Measurements from ENCODE around the gene PID1. TPM values are rescaled to one million over a fixed set of nuclear protein-coding genes. Genes with fewer than 3 reads are reported as not detected.

Gene PID1
- total RNA-seq, 3 donors from 2014 or later: 13.5 to 60.3 (median 42.0) TPM

DNA sequence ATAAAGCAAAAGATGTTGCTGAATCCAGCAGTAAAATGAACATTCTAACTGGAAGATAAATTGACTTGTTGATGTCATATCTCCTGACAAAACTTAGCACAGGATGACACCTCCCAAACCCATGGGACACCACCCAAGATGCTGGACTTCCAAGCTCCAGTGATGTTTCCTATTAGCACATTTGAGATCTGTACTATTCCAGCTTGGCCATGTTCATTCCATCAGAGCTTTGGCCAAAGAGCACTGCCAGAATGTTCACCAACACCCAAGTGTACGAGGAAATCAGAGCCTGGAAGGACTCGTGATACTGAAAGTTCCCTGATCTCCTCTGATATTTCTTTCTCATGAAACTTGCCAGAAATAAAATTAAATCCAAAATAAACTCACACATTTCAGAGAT is 44.7 kb downstream of the PID1 start:
- DNase-seq (ENCODE audit: low spot score in 2 of 2): no peak
- no peaks in the 10 kb centered on the region for H3K36me3 ChIP-seq
- H3K27me3 ChIP-seq: no peaks in the 10 kb centered on the region
- peak overlapping the region in 1 of 2 donors; percentile 27 for H3K27ac ChIP-seq
- H3K9me3 ChIP-seq: no peaks in the 10 kb centered on the region
- no peaks in the 10 kb centered on the region for H3K4me1 ChIP-seq
- H3K4me3 ChIP-seq: no peak overlapping the region
- TF ChIP-seq, protein P1, sequence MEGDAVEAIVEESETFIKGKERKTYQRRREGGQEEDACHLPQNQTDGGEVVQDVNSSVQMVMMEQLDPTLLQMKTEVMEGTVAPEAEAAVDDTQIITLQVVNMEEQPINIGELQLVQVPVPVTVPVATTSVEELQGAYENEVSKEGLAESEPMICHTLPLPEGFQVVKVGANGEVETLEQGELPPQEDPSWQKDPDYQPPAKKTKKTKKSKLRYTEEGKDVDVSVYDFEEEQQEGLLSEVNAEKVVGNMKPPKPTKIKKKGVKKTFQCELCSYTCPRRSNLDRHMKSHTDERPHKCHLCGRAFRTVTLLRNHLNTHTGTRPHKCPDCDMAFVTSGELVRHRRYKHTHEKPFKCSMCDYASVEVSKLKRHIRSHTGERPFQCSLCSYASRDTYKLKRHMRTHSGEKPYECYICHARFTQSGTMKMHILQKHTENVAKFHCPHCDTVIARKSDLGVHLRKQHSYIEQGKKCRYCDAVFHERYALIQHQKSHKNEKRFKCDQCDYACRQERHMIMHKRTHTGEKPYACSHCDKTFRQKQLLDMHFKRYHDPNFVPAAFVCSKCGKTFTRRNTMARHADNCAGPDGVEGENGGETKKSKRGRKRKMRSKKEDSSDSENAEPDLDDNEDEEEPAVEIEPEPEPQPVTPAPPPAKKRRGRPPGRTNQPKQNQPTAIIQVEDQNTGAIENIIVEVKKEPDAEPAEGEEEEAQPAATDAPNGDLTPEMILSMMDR (IDR thresholded peaks at IDR 0.05): no peak
- peak in 1 of 3 donors; percentile 65 for TF ChIP-seq POLR2AphosphoS5 (IDR thresholded peaks at IDR 0.05)
- intact Hi-C loops (cut with DNase I; ENCODE audit: low total_unique reads): no loop called here

DNA sequence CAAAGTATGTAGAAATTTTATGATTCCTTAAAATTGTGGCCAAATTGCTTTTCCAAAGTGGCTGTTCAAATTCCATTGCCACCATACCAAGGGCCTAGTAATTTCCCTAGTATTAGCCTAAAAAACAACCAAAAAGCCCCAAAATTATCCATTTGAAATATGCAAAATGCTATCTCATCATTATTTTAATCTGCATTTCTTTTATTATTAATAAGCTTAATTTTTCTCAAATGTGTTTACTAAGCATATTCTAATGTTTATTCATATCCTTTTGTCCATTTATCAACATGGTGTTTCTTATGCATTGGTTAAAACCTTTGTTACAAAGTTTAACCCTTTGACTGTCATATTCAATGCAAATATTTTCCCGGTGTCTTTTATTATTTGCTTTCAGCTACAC is 48.0 kb downstream of the PID1 start:
- H3K27ac ChIP-seq: no peak overlapping the region
- no peak overlapping the region for H3K4me3 ChIP-seq
- H3K9me3 ChIP-seq: no peaks in the 10 kb centered on the region
- TF ChIP-seq, protein P1 (IDR thresholded peaks at IDR 0.05): no peak
- no peak for TF ChIP-seq POLR2A (IDR thresholded peaks at IDR 0.05)
- no peak for TF ChIP-seq POLR2AphosphoS5 (IDR thresholded peaks at IDR 0.05)
- intact Hi-C loops (cut with DNase I; ENCODE audit: low total_unique reads): no loop called here
- no peaks in the 10 kb centered on the region for H3K36me3 ChIP-seq
- no peaks in the 10 kb centered on the region for H3K4me1 ChIP-seq
- no peaks in the 10 kb centered on the region for H3K27me3 ChIP-seq
- DNase-seq (ENCODE audit: low spot score in 2 of 2): no peak

DNA sequence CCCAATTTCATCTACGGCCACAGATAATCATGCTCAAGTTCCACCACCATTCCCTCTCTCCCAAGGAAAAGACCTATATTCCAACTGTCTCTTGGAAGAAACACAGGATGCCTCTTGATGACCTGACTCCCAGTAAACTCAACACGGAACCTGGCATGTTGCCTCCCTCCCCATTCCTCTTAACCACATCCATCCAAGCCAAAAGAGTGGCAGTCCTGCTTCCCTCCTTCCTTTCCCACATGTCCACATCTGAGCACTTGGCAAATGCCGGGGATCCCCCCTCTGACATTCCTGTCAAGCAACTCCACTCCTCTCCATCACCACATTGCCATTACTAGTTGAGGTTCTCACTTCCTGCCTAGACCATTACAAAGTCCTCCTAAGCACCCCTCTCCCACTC is 49.4 kb downstream of the PID1 start:
- intact Hi-C loops (cut with DNase I; ENCODE audit: low total_unique reads): no loop called here
- Histone ChIP-seq H3K4me3 (no peak overlapping the region), H3K27ac (no peak overlapping the region), H3K36me3 (no peaks in the 10 kb centered on the region), H3K4me1 (no peaks in the 10 kb centered on the region), H3K9me3 (no peaks in the 10 kb centered on the region), H3K27me3 (no peaks in the 10 kb centered on the region)
- TF ChIP-seq POLR2AphosphoS5 (IDR thresholded peaks at IDR 0.05) (no peak), POLR2A (IDR thresholded peaks at IDR 0.05) (no peak)
- DNase-seq (ENCODE audit: low spot score in 2 of 2): no peak

GRCh38 chr2:229220254-229220653 is 50.8 kb downstream of the PID1 start:
- Histone ChIP-seq H3K4me1 (no peaks in the 10 kb centered on the region), H3K36me3 (no peaks in the 10 kb centered on the region), H3K9me3 (no peaks in the 10 kb centered on the region), H3K27me3 (no peaks in the 10 kb centered on the region), H3K4me3 (no peak overlapping the region), H3K27ac (no peak overlapping the region)
- TF ChIP-seq POLR2AphosphoS5 (IDR thresholded peaks at IDR 0.05): no peak
- no peak for TF ChIP-seq POLR2A (IDR thresholded peaks at IDR 0.05)
- TF ChIP-seq, protein P1 (IDR thresholded peaks at IDR 0.05): no peak
- intact Hi-C loops (cut with DNase I; ENCODE audit: low total_unique reads): no loop called here
- DNase-seq (ENCODE audit: low spot score in 2 of 2): no peak

DNA sequence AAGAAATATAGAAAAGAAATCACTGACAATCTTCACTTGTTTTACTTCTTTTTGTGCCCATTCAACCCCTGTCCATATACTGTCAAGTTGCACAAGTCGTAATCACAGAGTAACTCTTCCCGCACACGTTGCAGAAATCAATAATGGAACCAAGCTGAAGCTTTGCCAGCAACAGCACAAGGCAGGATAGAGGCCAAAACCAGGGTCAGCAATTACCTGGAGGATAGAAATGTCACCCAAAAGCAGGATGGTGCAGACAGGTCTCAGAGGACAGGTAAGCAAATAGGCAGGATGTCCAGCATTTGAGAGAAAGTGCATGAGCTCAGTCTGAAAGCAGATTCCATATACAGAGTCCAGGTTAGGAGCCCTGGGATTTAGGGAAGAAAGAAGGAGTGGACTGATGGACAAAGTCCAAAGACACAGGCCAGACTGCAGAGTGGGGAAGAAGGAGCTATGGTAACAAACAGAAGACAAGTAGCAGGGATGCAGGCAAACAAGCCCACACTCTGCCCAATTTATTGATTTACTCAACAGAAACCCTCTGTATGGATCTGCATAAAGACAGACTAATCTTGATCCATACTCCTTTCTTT is 52.7 kb downstream of the PID1 start:
- no peaks in the 10 kb centered on the region for H3K9me3 ChIP-seq
- no peak for TF ChIP-seq POLR2AphosphoS5 (IDR thresholded peaks at IDR 0.05)
- TF ChIP-seq POLR2A (IDR thresholded peaks at IDR 0.05): no peak
- TF ChIP-seq, protein P1 (IDR thresholded peaks at IDR 0.05): no peak
- H3K27ac ChIP-seq: no peak overlapping the region
- DNase-seq (ENCODE audit: low spot score in 2 of 2): no peak
- intact Hi-C loops (cut with DNase I; ENCODE audit: low total_unique reads): no loop called here
- H3K27me3 ChIP-seq: no peaks in the 10 kb centered on the region
- H3K4me3 ChIP-seq: no peak overlapping the region
- H3K4me1 ChIP-seq: no peaks in the 10 kb centered on the region
- no peaks in the 10 kb centered on the region for H3K36me3 ChIP-seq

GRCh38 chr2:229212241-229212640 is 58.8 kb downstream of the PID1 start:
- H3K4me3 ChIP-seq: no peak overlapping the region
- TF ChIP-seq POLR2AphosphoS5 (IDR thresholded peaks at IDR 0.05): no peak
- TF ChIP-seq, protein P1 (IDR thresholded peaks at IDR 0.05): no peak
- TF ChIP-seq POLR2A (IDR thresholded peaks at IDR 0.05): no peak
- H3K27ac ChIP-seq: no peak overlapping the region
- no peaks in the 10 kb centered on the region for H3K27me3 ChIP-seq
- intact Hi-C loops (cut with DNase I; ENCODE audit: low total_unique reads): no loop called here
- peaks cover 0 to 4% of the 10 kb centered on the region in 2 donors for H3K9me3 ChIP-seq
- no peaks in the 10 kb centered on the region for H3K36me3 ChIP-seq
- DNase-seq (ENCODE audit: low spot score in 2 of 2): no peak
- no peaks in the 10 kb centered on the region for H3K4me1 ChIP-seq
